Activated CD8-positive, alpha-beta memory T cell treated with anti-CD3 and anti-CD28 coated beads for 1 hour (primary cell): ENCODE data around the gene ZSCAN18.
A peak's percentile ranks its signal among the peaks of the same experiment; 100 is the strongest.

Experiments used
- DNase-seq, 2 donors: peaks; one replicate each; pipeline ENCODE4 v3.0.0-alpha.2; 2020; ENCODE audit warnings: low read depth in 1 of 2; ENCODE audit errors: extremely low read depth in 1 of 2

The ZSCAN18 gene

GRCh38 chr19:58088521-58089052 lies 9.4 kb downstream of the ZSCAN18 start:
- DNase-seq: no peak

GRCh38 chr19:58086825-58087710 lies 11.0 kb downstream of the ZSCAN18 start:
- no peak for DNase-seq

GRCh38 chr19:58085348-58085875 lies 12.6 kb downstream of the ZSCAN18 start:
- DNase-seq: no peak

GRCh38 chr19:58084596-58085347 lies 13.3 kb downstream of the ZSCAN18 start:
- no peak for DNase-seq

- no peak for DNase-seq
Measured at GRCh38 chr19:58083021-58083420, 15.0 kb downstream of the ZSCAN18 start.

GRCh38 chr19:58079792-58080191 lies 18.2 kb downstream of the ZSCAN18 start:
- DNase-seq: no peak

- DNase-seq: no peak
Measured at GRCh38 chr19:58067240-58067912, 30.7 kb downstream of the ZSCAN18 start.

- DNase-seq: no peak
Measured at GRCh38 chr19:58063712-58064111, 34.3 kb downstream of the ZSCAN18 start.

- DNase-seq: no peak
Measured at GRCh38 chr19:58060231-58060630, 37.8 kb downstream of the ZSCAN18 start.

GRCh38 chr19:58059671-58060078 lies 38.4 kb downstream of the ZSCAN18 start:
- DNase-seq: no peak

- peak; percentile 10 to 44 for DNase-seq
Measured at GRCh38 chr19:58059003-58059670, 38.9 kb downstream of the ZSCAN18 start, which contains the start of gene ZNF135. TSS of gene ZNF135 (plus strand) at chr19:58059282. CDS start at chr19:58060003, 721 bp downstream.

GRCh38 chr19:58058467-58058866 lies 39.6 kb downstream of the ZSCAN18 start:
- no peak for DNase-seq

GRCh38 chr19:58056861-58057260 lies 41.2 kb downstream of the ZSCAN18 start:
- no peak for DNase-seq

GRCh38 chr19:58056261-58056660 lies 41.8 kb downstream of the ZSCAN18 start:
- DNase-seq: no peak

GRCh38 chr19:58054901-58055874 lies 42.8 kb downstream of the ZSCAN18 start:
- DNase-seq: no peak

GRCh38 chr19:58053480-58054156 lies 44.4 kb downstream of the ZSCAN18 start:
- no peak for DNase-seq

- DNase-seq: no peak
Measured at GRCh38 chr19:58052256-58052655, 45.8 kb downstream of the ZSCAN18 start.

- DNase-seq: no peak
Measured at GRCh38 chr19:58047672-58048071, 50.4 kb downstream of the ZSCAN18 start.
